Nephron (organoid): ENCODE data around the gene CD40LG.

Source experiments
- H3K27ac Mint-ChIP-seq, 3 experiments: 2 replicates each; pipeline ENCODE4 v1.8.0; 2020; ENCODE audit warnings: mixed read lengths in 3 of 3, mild to moderate bottlenecking in 2 of 3, moderate library complexity in 1 of 3
- H3K27me3 Mint-ChIP-seq: 2 replicates; pipeline ENCODE4 v1.8.0; 2021; ENCODE audit warnings: low read depth, mild to moderate bottlenecking, moderate library complexity, mixed read lengths
- H3K36me3 Mint-ChIP-seq: 2 replicates; pipeline ENCODE4 v1.8.0; 2020; ENCODE audit warnings: low read depth, mixed read lengths
- H3K4me1 Mint-ChIP-seq: 2 replicates; pipeline ENCODE4 v1.8.0; 2020; ENCODE audit warnings: mixed read lengths
- H3K4me3 Mint-ChIP-seq, 3 experiments: 2 replicates each; pipeline ENCODE4 v1.8.0; 2020; ENCODE audit warnings: mild to moderate bottlenecking in 3 of 3, mixed read lengths in 3 of 3, moderate library complexity in 2 of 3
- H3K9me3 Mint-ChIP-seq: 2 replicates; pipeline ENCODE4 v1.8.0; 2020; ENCODE audit warnings: mixed read lengths
- CTCF ChIP-seq, 3 experiments: fragments of 200-600 bp; sonication (generic); IDR thresholded peaks; one replicate each; pipeline ENCODE4 v1.5.0; 2021; ENCODE audit warnings: antibody characterized with exemption in 3 of 3; ENCODE audit not compliant: unreplicated experiment in 3 of 3

CD40LG gene

GRCh38 chrX:136652822-136653723, 5.1 kb downstream of the CD40LG start:
- Mint-ChIP-seq H3K4me1 (no peaks in the 10 kb centered on the region), H3K36me3 (no peaks in the 10 kb centered on the region), H3K27me3 (no peaks in the 10 kb centered on the region), H3K27ac (no peak overlapping the region), H3K4me3 (no peak overlapping the region), H3K9me3 (peaks cover 2% of the 10 kb centered on the region)
- no peak for TF ChIP-seq CTCF (IDR thresholded peaks at IDR 0.05; ENCODE audit: unreplicated experiment in 3 of 3)

GRCh38 chrX:136656361-136656964, 8.5 kb downstream of the CD40LG start:
- Mint-ChIP-seq H3K36me3 (no peaks in the 10 kb centered on the region), H3K9me3 (no peaks in the 10 kb centered on the region), H3K4me1 (no peaks in the 10 kb centered on the region), H3K27me3 (no peaks in the 10 kb centered on the region), H3K27ac (no peak overlapping the region), H3K4me3 (no peak overlapping the region)
- TF ChIP-seq CTCF (IDR thresholded peaks at IDR 0.05; ENCODE audit: unreplicated experiment in 3 of 3), result no peak

- Mint-ChIP-seq H3K27me3 (no peaks in the 10 kb centered on the region), H3K27ac (no peak overlapping the region), H3K4me3 (no peak overlapping the region), H3K36me3 (no peaks in the 10 kb centered on the region), H3K9me3 (no peaks in the 10 kb centered on the region), H3K4me1 (no peaks in the 10 kb centered on the region)
- TF ChIP-seq CTCF (IDR thresholded peaks at IDR 0.05; ENCODE audit: unreplicated experiment in 3 of 3), result no peak
Observed at GRCh38 chrX:136658151-136658550, 10.2 kb downstream of the CD40LG start.

- TF ChIP-seq CTCF (IDR thresholded peaks at IDR 0.05; ENCODE audit: unreplicated experiment in 3 of 3), result no peak
- H3K9me3 Mint-ChIP-seq, result no peaks in the 10 kb centered on the region
- H3K4me1 Mint-ChIP-seq, result no peaks in the 10 kb centered on the region
- no peak overlapping the region for H3K4me3 Mint-ChIP-seq
- H3K27ac Mint-ChIP-seq, result no peak overlapping the region
- H3K27me3 Mint-ChIP-seq, result no peaks in the 10 kb centered on the region
- peaks cover 4% of the 10 kb centered on the region for H3K36me3 Mint-ChIP-seq
Observed at GRCh38 chrX:136659174-136659573, 11.2 kb downstream of the CD40LG start.

GRCh38 chrX:136660896-136661295, 12.9 kb downstream of the CD40LG start:
- Mint-ChIP-seq H3K27me3 (no peaks in the 10 kb centered on the region), H3K4me1 (no peaks in the 10 kb centered on the region), H3K4me3 (no peak overlapping the region), H3K27ac (no peak overlapping the region), H3K9me3 (peaks cover 6% of the 10 kb centered on the region), H3K36me3 (peaks cover 4% of the 10 kb centered on the region)
- TF ChIP-seq CTCF (IDR thresholded peaks at IDR 0.05; ENCODE audit: unreplicated experiment in 3 of 3), result no peak
